ENCODE results near the gene DCBLD2.

The DCBLD2 gene

GRCh38 chr3:98807561-98807960 lies 93.9 kb downstream of the DCBLD2 start:
- H3K4me1 ChIP-seq (ENCODE audit: control insufficient read depth in 2 of 2, insufficient read depth in 1 of 2, low read depth in 1 of 2, low read length in 2 of 2), result no peaks in the 10 kb centered on the region
- no CpG with 5 or more reads among the region's 1 CpG for WGBS, 2 donors (ENCODE audit: extremely low coverage in 2 of 2, insufficient read length in 2 of 2, insufficient replicate concordance in 1 of 2)
- no peak overlapping the region for H3K14ac ChIP-seq (ENCODE audit: low read length)
- H3K4me2 ChIP-seq (ENCODE audit: insufficient read depth, low read length, poor library complexity, severe bottlenecking), result no peak overlapping the region
- no peak overlapping the region for H3K4me3 ChIP-seq (ENCODE audit: low read length in 2 of 2)
- no peak overlapping the region for H3K9ac ChIP-seq (ENCODE audit: low read depth, low read length, poor library complexity)
- no peak overlapping the region for H4K8ac ChIP-seq (ENCODE audit: low read depth, low read length)
- no peak overlapping the region for H3K23ac ChIP-seq (ENCODE audit: low read depth, low read length, poor library complexity)
- H2AFZ ChIP-seq (ENCODE audit: low read length), result no peak overlapping the region
- no peak overlapping the region for H3K18ac ChIP-seq (ENCODE audit: low read length)
- no peaks in the 10 kb centered on the region for H3K27me3 ChIP-seq (ENCODE audit: control insufficient read depth in 3 of 3, insufficient read depth in 3 of 3, low read depth in 1 of 3, low read length in 3 of 3)
- H3K79me1 ChIP-seq (ENCODE audit: low read depth, low read length), result no peaks in the 10 kb centered on the region
- no peak overlapping the region for H2BK12ac ChIP-seq (ENCODE audit: low read length)
- H3K4ac ChIP-seq (ENCODE audit: low read length), result no peak overlapping the region
- H3K9me3 ChIP-seq (replicated peaks in 1 of 2; ENCODE audit: control insufficient read depth in 2 of 2, insufficient read depth in 1 of 2, low read depth in 1 of 2, low read length in 2 of 2), result peaks cover 0 to 11% of the 10 kb centered on the region in 2 donors
- H3K36me3 ChIP-seq (replicated peaks in 1 of 2; ENCODE audit: control insufficient read depth in 2 of 2, insufficient read depth in 2 of 2, low read length in 2 of 2), result peaks cover 30 to 80% of the 10 kb centered on the region in 2 donors
- H2AK5ac ChIP-seq (ENCODE audit: low read depth, low read length), result no peak overlapping the region
- H3K27ac ChIP-seq (replicated peaks; ENCODE audit: low read length), result no peak overlapping the region
- no peak overlapping the region for H2BK120ac ChIP-seq (ENCODE audit: low read depth, low read length)
- no peak overlapping the region for H4K91ac ChIP-seq (ENCODE audit: low read depth, low read length, poor library complexity)
- DNase-seq (ENCODE audit: low spot score), result no peak
- no peak overlapping the region for H2BK15ac ChIP-seq (ENCODE audit: low read length)
- no peak overlapping the region for H2BK5ac ChIP-seq (ENCODE audit: low read length)

GRCh38 chr3:98807011-98807410 lies 94.5 kb downstream of the DCBLD2 start:
- Histone ChIP-seq H3K23ac (ENCODE audit: low read depth, low read length, poor library complexity) (no peak overlapping the region), H2BK15ac (ENCODE audit: low read length) (no peak overlapping the region), H2BK120ac (ENCODE audit: low read depth, low read length) (no peak overlapping the region), H3K18ac (ENCODE audit: low read length) (no peak overlapping the region), H3K36me3 (replicated peaks in 1 of 2; ENCODE audit: control insufficient read depth in 2 of 2, insufficient read depth in 2 of 2, low read length in 2 of 2) (peaks cover 29 to 75% of the 10 kb centered on the region in 2 donors), H3K27ac (replicated peaks; ENCODE audit: low read length) (no peak overlapping the region), H4K8ac (ENCODE audit: low read depth, low read length) (no peak overlapping the region), H3K79me1 (ENCODE audit: low read depth, low read length) (no peaks in the 10 kb centered on the region), H3K14ac (ENCODE audit: low read length) (no peak overlapping the region), H2AK5ac (ENCODE audit: low read depth, low read length) (no peak overlapping the region), H3K4me1 (ENCODE audit: control insufficient read depth in 2 of 2, insufficient read depth in 1 of 2, low read depth in 1 of 2, low read length in 2 of 2) (no peaks in the 10 kb centered on the region), H2BK5ac (ENCODE audit: low read length) (no peak overlapping the region), H3K4me2 (ENCODE audit: insufficient read depth, low read length, poor library complexity, severe bottlenecking) (no peak overlapping the region), H3K9ac (ENCODE audit: low read depth, low read length, poor library complexity) (no peak overlapping the region), H2AFZ (ENCODE audit: low read length) (no peak overlapping the region), H3K4ac (ENCODE audit: low read length) (no peak overlapping the region), H3K27me3 (ENCODE audit: control insufficient read depth in 3 of 3, insufficient read depth in 3 of 3, low read depth in 1 of 3, low read length in 3 of 3) (no peaks in the 10 kb centered on the region), H2BK12ac (ENCODE audit: low read length) (no peak overlapping the region), H3K9me3 (replicated peaks in 1 of 2; ENCODE audit: control insufficient read depth in 2 of 2, insufficient read depth in 1 of 2, low read depth in 1 of 2, low read length in 2 of 2) (peaks cover 0 to 11% of the 10 kb centered on the region in 2 donors), H4K91ac (ENCODE audit: low read depth, low read length, poor library complexity) (no peak overlapping the region), H3K4me3 (ENCODE audit: low read length in 2 of 2) (no peak overlapping the region)
- no peak for DNase-seq (ENCODE audit: low spot score)
- WGBS, 2 donors (ENCODE audit: extremely low coverage in 2 of 2, insufficient read length in 2 of 2, insufficient replicate concordance in 1 of 2), result no CpG with 5 or more reads among the region's 4 CpGs

GRCh38 chr3:98806521-98806920 lies 95.0 kb downstream of the DCBLD2 start:
- no peak overlapping the region for H3K4ac ChIP-seq (ENCODE audit: low read length)
- peaks cover 0 to 11% of the 10 kb centered on the region in 2 donors for H3K9me3 ChIP-seq (replicated peaks in 1 of 2; ENCODE audit: control insufficient read depth in 2 of 2, insufficient read depth in 1 of 2, low read depth in 1 of 2, low read length in 2 of 2)
- no peaks in the 10 kb centered on the region for H3K79me1 ChIP-seq (ENCODE audit: low read depth, low read length)
- H4K91ac ChIP-seq (ENCODE audit: low read depth, low read length, poor library complexity), result no peak overlapping the region
- no peak overlapping the region for H3K27ac ChIP-seq (replicated peaks; ENCODE audit: low read length)
- H3K14ac ChIP-seq (ENCODE audit: low read length), result no peak overlapping the region
- H3K18ac ChIP-seq (ENCODE audit: low read length), result no peak overlapping the region
- H3K4me3 ChIP-seq (ENCODE audit: low read length in 2 of 2), result no peak overlapping the region
- H2BK12ac ChIP-seq (ENCODE audit: low read length), result no peak overlapping the region
- no peak overlapping the region for H2AK5ac ChIP-seq (ENCODE audit: low read depth, low read length)
- no peaks in the 10 kb centered on the region for H3K27me3 ChIP-seq (ENCODE audit: control insufficient read depth in 3 of 3, insufficient read depth in 3 of 3, low read depth in 1 of 3, low read length in 3 of 3)
- H3K9ac ChIP-seq (ENCODE audit: low read depth, low read length, poor library complexity), result no peak overlapping the region
- peaks cover 30 to 73% of the 10 kb centered on the region in 2 donors for H3K36me3 ChIP-seq (replicated peaks in 1 of 2; ENCODE audit: control insufficient read depth in 2 of 2, insufficient read depth in 2 of 2, low read length in 2 of 2)
- H2BK15ac ChIP-seq (ENCODE audit: low read length), result no peak overlapping the region
- no peak overlapping the region for H2BK5ac ChIP-seq (ENCODE audit: low read length)
- no peak overlapping the region for H4K8ac ChIP-seq (ENCODE audit: low read depth, low read length)
- WGBS, 2 donors (ENCODE audit: extremely low coverage in 2 of 2, insufficient read length in 2 of 2, insufficient replicate concordance in 1 of 2), result no CpG with 5 or more reads among the region's 1 CpG
- H2AFZ ChIP-seq (ENCODE audit: low read length), result no peak overlapping the region
- H3K4me1 ChIP-seq (ENCODE audit: control insufficient read depth in 2 of 2, insufficient read depth in 1 of 2, low read depth in 1 of 2, low read length in 2 of 2), result no peaks in the 10 kb centered on the region
- no peak overlapping the region for H3K23ac ChIP-seq (ENCODE audit: low read depth, low read length, poor library complexity)
- no peak overlapping the region for H2BK120ac ChIP-seq (ENCODE audit: low read depth, low read length)
- H3K4me2 ChIP-seq (ENCODE audit: insufficient read depth, low read length, poor library complexity, severe bottlenecking), result no peak overlapping the region
- no peak for DNase-seq (ENCODE audit: low spot score)

GRCh38 chr3:98805571-98805970 lies 95.9 kb downstream of the DCBLD2 start:
- H3K79me1 ChIP-seq (ENCODE audit: low read depth, low read length), result no peaks in the 10 kb centered on the region
- H3K4ac ChIP-seq (ENCODE audit: low read length), result no peak overlapping the region
- peaks cover 36 to 73% of the 10 kb centered on the region in 2 donors for H3K36me3 ChIP-seq (replicated peaks in 1 of 2; ENCODE audit: control insufficient read depth in 2 of 2, insufficient read depth in 2 of 2, low read length in 2 of 2)
- no peak overlapping the region for H2AFZ ChIP-seq (ENCODE audit: low read length)
- no peak overlapping the region for H2BK5ac ChIP-seq (ENCODE audit: low read length)
- no peak overlapping the region for H4K91ac ChIP-seq (ENCODE audit: low read depth, low read length, poor library complexity)
- H3K4me1 ChIP-seq (ENCODE audit: control insufficient read depth in 2 of 2, insufficient read depth in 1 of 2, low read depth in 1 of 2, low read length in 2 of 2), result no peaks in the 10 kb centered on the region
- H3K4me3 ChIP-seq (ENCODE audit: low read length in 2 of 2), result no peak overlapping the region
- peaks cover 0 to 11% of the 10 kb centered on the region in 2 donors for H3K9me3 ChIP-seq (replicated peaks in 1 of 2; ENCODE audit: control insufficient read depth in 2 of 2, insufficient read depth in 1 of 2, low read depth in 1 of 2, low read length in 2 of 2)
- no peak overlapping the region for H3K9ac ChIP-seq (ENCODE audit: low read depth, low read length, poor library complexity)
- no peak overlapping the region for H3K27ac ChIP-seq (replicated peaks; ENCODE audit: low read length)
- no peak overlapping the region for H2AK5ac ChIP-seq (ENCODE audit: low read depth, low read length)
- H2BK12ac ChIP-seq (ENCODE audit: low read length), result no peak overlapping the region
- no CpG with 5 or more reads among the region's 6 CpGs for WGBS, 2 donors (ENCODE audit: extremely low coverage in 2 of 2, insufficient read length in 2 of 2, insufficient replicate concordance in 1 of 2)
- H3K18ac ChIP-seq (ENCODE audit: low read length), result no peak overlapping the region
- no peak overlapping the region for H4K8ac ChIP-seq (ENCODE audit: low read depth, low read length)
- no peaks in the 10 kb centered on the region for H3K27me3 ChIP-seq (ENCODE audit: control insufficient read depth in 3 of 3, insufficient read depth in 3 of 3, low read depth in 1 of 3, low read length in 3 of 3)
- H2BK15ac ChIP-seq (ENCODE audit: low read length), result no peak overlapping the region
- no peak overlapping the region for H3K4me2 ChIP-seq (ENCODE audit: insufficient read depth, low read length, poor library complexity, severe bottlenecking)
- H3K23ac ChIP-seq (ENCODE audit: low read depth, low read length, poor library complexity), result no peak overlapping the region
- DNase-seq (ENCODE audit: low spot score), result no peak
- H3K14ac ChIP-seq (ENCODE audit: low read length), result no peak overlapping the region
- H2BK120ac ChIP-seq (ENCODE audit: low read depth, low read length), result no peak overlapping the region
